ENCODE results near the gene ZKSCAN3. TPM values are rescaled to one million over a fixed set of nuclear protein-coding genes. Genes with fewer than 3 reads are reported as not detected.
"Not testable (repeated sequence)": the region's sequence is repeated elsewhere in the genome, so short reads cannot be mapped to it uniquely, and the experiment has no call there.

Gene ZKSCAN3
- total RNA-seq, 1 donor: 6.2 TPM

DNA sequence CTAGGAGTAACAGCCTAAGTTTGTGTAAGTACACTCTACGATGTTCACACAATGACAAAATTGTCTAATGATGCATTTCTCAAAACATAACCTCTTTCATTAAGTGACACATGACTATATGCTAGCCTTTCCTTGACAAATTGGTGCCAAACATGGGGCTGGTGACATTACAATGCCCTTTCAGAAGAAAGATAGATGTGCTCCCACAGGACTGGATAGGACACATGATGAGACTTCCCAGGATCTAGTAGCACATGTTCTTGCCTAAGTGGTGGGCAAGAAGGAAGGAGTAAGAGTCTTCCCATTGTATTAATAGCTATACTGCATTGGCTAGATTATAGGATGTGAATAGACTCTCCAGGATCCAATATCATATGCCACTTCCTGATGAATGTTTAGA lies 21.5 kb downstream of the ZKSCAN3 start:
- no peak for DNase-seq (ENCODE audit: low read depth in 2 of 3, low spot score in 2 of 3)

DNA sequence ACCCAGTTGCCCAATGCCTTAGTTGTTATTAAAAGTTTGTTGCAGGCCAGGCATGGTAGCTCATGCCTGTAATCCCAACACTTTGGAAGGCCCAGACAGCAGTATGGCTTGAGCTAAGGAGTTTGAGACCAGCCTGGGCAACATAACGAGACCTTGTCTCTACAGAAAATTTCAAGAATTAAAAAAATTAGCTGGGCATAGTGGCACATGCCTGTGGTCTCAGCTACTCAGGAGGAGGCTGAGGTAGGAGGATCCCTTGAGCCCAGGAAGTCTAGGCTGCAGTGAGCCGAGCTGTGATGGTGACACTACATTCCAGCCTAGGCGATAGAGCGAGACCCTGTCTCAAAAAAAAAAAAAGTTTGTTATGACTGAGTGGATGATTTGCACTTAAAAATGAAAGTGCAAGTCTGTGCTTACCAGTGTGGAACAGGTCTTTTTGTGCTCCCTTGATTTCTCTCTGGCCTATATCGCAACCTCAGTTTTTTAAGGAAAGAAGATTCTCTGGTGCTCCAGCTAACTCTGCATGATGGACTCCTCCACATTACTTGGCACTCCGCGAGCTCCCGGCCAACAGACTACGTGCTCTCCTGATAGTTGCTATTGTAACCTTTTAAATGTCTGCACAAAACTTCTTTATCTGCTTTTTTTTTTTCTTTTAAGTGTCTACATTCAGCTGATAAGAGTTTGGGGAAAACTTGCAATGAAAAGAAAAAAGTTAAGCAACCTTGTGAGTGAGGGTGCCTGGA lies 22.1 kb downstream of the ZKSCAN3 start:
- DNase-seq (ENCODE audit: low read depth in 2 of 3, low spot score in 2 of 3): no peak

DNA sequence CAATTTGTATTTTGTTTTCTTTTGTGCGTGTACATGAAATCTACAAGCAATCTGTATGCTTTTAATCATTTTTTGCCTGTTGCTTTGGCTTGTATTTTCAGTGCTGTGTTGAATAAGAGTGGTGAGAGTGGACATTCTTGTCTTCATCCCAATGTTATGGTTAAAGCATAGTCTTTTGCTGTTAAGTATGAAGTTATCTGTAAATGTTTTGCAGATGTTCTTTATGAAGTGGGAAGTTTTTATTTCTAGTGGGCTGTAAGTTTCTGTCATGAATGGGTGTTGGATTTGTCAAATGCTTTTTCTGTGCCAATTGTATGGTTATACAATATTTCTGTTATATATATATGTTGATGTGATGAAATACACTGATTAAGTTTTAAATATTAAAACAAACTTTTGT lies 24.2 kb downstream of the ZKSCAN3 start:
- DNase-seq (ENCODE audit: low read depth in 2 of 3, low spot score in 2 of 3): no peak

DNA sequence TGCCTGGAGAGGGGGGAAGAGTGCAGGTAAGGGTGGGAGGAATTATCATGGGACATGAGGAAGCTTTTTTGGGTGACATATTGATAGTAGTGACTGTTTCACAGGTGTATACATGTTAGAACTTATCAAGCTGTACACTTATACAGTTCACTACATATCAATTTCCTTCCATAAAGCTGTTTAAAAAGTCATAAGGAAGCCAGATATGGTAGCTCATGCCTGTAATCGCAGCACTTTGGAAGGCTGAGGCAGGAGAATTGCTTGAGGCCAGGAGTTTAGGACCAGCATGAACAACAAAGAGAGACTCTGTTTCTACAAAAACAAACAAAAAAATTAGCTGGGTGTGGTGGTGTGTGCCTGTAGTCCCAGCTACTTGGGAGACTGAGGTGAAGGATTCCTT lies 28.1 kb downstream of the ZKSCAN3 start:
- no peak for DNase-seq (ENCODE audit: low read depth in 2 of 3, low spot score in 2 of 3)

DNA sequence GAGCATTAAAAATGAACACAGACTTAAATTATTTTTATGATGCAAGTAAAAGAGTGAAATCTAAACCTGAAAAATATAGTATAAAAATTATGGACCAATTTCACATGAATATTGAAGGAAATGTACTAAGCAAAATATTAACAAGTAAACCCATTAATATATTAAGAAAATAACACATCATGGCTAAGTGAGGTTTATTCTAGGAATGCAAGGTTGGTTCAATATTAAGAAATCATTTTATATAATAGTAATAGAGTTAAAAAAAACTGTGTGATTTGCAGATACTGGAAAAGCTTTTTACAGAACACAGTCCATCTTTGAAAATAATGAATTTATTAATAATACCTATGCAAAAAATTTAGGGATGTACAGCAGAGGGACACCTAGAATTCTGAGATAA lies 28.9 kb downstream of the ZKSCAN3 start:
- DNase-seq (ENCODE audit: low read depth in 2 of 3, low spot score in 2 of 3): no peak

DNA sequence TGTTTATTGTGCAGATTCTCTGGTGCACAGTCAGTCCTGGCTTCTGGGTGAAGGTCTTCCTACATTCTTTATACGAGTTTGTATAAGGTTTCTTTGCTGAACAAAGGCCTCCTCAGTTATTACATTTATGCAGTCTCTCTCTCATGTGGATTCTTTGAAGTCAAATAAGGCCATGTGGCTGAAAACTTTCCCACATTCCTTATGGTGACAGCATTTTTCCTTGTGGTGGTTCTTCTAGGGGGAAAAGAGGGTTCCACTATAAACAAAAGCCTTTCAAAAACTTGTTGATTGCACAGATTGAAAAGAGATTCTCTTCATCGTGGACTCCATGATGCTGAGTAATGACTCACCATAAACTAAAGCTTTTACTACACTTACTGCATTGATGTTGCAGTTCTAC lies 30.6 kb downstream of the ZKSCAN3 start:
- no peak for DNase-seq (ENCODE audit: low read depth in 2 of 3, low spot score in 2 of 3)

DNA sequence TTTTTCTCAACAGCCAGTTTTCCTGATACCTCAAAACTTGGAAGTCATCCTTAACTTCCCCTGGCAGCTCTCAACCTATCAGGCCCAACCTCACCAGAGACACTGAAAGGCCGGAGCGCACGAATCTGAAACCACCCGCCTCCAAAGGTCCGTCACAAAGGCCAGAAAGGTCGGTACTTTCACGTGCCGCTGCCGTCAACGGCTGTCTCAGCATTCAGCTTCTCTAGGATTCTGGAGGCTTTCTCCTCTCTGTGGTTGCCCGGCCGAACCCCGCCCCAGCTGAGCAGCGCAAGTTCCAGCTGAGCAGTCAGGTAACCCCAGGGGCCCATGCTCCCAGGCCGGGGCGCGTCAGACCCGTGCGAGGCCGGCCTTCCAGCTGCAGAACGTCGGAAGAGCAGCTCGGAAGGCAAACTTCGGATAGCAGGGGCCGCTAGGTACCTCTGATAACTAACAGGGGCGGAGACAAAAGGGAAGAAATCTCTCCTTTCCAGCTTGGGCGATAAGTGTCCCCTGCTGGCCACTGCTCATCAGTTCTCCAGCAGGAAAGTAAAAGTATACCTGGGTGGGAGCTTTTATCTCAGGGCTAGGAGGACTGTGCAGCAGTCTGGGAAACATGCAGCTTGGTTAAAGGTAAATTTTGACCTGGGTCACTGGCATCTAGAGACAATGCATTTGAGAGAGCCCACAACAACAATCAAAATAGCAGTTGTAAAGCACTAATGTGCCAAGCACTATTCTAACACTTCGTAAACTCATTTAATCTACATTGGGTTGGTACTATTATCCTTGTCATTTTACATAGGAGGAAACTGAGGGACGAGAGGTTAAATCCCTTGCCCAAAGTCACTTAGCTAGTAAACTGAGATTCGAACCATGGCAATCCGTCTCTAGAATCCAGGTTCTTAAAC lies 33.7 kb downstream of the ZKSCAN3 start:
- DNase-seq (ENCODE audit: low read depth in 2 of 3, low spot score in 2 of 3): peak in 2 of 3 donors; percentile 88 to 89

DNA sequence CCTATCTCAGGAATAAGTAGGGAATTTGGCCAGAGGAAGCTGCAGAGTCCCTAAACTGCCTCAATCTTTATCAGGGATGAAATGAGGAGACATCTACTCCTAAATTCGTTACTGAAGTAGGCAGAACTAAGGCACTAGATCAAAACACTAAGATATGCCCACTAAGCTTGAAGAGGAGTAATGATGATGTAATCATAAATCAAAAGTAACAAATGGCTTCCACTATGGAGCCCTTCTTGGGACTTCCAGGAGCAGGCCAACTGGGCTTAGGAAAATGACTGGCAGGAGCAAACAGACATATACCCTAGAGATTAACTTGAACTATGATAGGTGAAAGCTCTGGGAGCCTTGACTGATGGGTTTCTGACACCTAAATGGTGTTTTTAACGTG lies 34.4 kb downstream of the ZKSCAN3 start:
- no peak for DNase-seq (ENCODE audit: low read depth in 2 of 3, low spot score in 2 of 3)

DNA sequence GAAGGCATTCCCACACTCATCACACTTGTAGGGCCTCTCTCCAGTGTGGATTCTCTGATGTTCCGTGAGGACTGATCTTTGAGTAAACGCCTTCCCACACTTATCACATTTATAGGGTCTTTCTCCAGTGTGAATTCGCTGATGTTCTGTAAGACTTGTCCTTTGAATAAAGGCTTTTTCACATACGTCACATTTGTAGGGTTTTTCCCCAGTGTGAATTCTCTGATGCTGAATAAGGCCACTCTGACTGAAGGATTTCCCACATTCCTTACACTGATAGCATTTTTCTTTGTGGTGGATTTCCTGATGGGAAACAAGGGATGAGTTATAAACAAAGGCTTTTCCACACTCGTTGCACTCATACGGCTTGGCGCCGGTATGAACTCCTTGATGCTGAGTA lies 40.9 kb downstream of the ZKSCAN3 start:
- no peak for DNase-seq (ENCODE audit: low read depth in 2 of 3, low spot score in 2 of 3)

DNA sequence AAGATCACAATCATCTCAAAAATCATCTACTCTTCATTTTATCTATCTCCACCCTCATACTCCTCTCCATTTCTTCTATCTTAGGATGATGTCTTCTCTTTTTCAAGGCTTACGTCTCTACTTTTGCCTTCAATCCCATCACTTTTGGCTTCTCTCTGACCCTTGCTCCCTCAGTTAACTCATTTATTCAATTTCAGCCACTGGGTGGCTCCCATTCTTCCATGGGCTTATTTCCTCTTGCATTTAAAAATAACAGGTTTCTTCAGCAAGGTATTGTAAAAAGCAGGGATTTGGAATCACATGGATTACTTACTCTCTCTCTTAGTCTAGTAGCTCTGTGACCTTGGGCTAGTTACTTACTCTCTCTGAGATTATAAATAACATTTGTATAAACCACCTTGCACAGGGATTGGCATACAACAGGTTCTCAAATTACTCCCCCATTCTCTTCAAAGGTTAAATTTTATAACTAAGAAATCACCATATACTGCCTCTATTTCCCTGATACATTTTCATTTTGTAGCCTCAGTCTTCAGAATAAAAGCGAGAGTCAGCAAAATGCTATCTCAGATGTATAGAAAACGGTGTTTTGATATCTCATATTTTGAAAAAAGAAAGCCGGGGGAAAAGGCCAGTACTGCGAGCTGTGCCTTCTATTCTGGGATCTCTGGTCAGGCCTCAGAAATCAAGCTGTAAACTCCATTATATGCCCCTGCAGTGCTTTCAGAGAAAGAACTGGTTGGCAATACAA lies 44.3 kb downstream of the ZKSCAN3 start:
- DNase-seq (ENCODE audit: low read depth in 2 of 3, low spot score in 2 of 3): peak in 1 of 3 donors; percentile 35

DNA sequence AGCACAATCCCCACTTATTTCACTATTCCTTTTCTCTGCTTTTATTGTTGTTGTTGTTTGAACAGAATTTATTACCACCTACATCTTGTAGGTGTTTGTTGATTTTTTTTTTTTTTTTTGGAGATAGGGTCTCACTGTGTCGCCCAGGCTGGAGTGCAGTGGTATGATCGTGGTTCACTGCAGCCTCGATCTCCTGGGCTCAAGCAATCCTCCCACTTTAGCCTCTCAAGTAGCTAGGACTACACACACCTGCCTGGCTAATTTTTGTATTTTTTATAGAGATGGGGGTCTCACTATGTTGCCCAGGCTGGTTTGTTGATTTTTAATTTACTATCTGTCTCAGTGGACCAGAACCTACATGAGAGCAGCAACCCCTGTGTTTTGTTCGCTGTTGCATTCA lies 46.2 kb downstream of the ZKSCAN3 start:
- DNase-seq (ENCODE audit: low read depth in 2 of 3, low spot score in 2 of 3): no peak

DNA sequence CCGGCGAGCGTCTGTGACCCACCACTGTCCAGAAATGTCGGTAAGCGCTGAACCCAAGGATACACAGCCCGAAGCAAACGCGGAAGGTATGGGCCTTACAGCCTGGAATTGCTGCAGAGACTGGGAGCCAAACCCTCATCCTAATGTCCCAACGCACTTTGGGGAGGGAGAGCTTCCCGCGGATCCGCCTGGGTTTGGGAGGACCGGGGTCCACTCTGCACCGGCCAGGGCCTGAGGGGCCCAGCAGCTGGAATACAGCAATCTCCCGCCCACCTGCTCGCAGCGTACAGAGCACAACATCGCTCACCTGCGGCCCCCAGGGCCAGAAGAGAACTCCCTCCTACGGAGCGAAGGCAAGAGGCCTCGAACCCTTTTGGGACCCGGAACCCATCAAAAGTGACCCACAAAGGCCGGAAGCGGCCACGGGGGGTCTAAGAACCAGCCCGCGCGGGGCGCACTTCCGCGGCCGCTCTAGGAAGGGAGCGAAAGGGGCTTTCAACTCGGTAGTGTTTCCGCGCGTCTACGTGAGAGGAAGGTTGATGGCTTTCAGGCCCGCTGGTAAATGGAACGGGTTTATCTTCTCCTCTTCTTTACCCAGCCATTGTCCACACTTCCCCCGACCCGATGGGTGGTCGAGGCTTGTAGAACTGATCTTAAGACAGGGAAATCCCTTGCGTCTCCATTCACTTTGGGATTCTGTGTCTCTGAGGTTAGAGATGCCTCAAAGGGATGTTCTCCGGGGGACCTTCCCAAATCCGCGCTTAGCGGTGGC lies 49.8 kb downstream of the ZKSCAN3 start, which contains the start of gene ZSCAN12:
Gene ZSCAN12 (minus strand): TSS at position 398 of the 772 bp plus-strand sequence. CDS start 1,342 bp downstream, outside the sequence.
- peak; percentile 50 to 96 (median 92) for DNase-seq (ENCODE audit: low read depth in 2 of 3, low spot score in 2 of 3)

DNA sequence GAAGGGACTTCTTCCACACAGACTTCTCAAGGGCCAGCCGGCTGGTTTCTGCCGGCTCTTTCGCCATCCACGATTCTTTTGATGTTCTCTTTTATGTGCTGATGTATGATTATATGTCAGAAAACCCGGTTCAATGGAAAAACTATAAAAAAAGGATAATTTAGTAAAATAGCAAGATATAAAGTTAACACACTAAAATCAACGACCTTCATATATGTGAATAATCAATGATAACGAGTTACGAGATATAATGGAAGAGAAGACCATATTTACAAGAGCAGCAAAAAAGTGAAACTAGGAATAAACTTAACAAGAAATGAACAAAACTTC lies 50.3 kb downstream of the ZKSCAN3 start:
- DNase-seq (ENCODE audit: low read depth in 2 of 3, low spot score in 2 of 3): no peak

DNA sequence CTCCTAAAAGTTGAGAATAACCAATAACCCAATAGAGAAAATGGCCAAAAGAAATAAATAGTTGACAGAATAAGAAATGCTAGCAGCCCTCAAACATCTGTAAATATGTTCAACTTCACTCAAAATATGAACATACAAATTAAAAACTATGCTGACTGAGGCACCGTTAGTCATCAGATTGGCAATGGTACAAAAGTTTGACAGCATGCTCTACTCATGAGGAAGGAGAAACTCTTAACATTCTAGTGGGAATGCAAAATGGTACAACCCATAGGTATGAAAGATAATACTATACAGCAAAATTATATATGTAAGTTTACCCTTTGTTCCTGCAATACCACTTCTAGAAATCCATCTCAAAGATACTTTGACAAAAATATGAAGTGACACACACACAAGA lies 51.4 kb downstream of the ZKSCAN3 start:
- DNase-seq (ENCODE audit: low read depth in 2 of 3, low spot score in 2 of 3): no peak

DNA sequence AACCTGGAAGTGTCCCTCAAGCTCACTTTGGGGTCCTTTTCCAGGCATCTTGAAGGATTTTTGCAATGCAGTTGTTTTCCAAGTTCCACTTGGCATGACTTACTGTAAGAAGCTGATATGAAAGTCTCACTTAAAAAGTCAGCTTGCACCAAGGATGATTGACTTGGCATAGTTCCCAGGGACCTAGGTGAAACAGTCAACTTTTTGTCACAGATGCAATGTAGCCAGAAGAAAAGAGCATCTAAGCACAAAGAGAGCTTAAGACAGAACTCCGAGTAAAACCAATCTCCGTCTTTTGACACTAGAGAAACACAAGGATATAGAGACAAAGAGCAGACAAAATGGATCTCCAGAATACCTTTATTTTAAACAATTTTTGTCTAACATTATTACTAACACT lies 52.5 kb downstream of the ZKSCAN3 start:
- peak in 1 of 3 donors; percentile 6 for DNase-seq (ENCODE audit: low read depth in 2 of 3, low spot score in 2 of 3)

DNA sequence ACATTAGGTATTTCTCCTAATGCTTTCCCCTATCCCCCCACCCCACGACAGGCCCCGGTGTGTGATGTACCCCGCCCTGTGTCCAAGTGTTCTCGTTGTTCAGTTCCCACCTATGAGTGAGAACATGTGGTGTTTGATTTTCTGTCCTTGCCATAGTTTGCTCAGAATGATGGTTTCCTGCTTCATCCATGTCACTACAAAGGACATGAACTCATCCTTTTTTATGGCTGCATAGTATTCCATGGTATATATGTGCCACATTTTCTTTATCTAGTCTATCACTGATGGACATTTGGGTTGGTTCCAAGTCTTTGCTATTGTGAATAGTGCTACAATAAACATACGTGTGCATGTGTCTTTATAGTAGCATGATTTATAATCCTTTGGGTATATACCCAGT lies 54.2 kb downstream of the ZKSCAN3 start:
- DNase-seq (ENCODE audit: low read depth in 2 of 3, low spot score in 2 of 3): not testable (repeated sequence)

DNA sequence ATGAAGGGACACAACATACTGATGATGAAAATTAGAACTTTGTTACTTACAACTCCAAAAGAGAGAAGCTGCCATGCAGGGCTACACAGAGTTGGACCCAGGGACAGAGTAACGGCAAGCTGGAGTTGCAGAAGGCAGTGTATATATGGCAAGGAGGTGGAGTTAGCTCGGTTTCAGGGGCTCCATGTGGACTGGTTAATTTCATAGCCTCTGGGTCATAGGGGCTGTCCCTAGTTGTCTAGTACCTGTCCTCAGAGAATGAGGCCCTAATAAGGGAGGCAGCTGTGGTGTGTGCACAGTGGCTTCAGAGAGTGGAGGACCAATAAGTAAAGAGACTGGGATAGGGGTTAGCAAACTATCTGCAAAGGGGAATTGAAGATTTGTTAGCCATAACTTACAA lies 57.7 kb downstream of the ZKSCAN3 start:
- DNase-seq (ENCODE audit: low read depth in 2 of 3, low spot score in 2 of 3): no peak

DNA sequence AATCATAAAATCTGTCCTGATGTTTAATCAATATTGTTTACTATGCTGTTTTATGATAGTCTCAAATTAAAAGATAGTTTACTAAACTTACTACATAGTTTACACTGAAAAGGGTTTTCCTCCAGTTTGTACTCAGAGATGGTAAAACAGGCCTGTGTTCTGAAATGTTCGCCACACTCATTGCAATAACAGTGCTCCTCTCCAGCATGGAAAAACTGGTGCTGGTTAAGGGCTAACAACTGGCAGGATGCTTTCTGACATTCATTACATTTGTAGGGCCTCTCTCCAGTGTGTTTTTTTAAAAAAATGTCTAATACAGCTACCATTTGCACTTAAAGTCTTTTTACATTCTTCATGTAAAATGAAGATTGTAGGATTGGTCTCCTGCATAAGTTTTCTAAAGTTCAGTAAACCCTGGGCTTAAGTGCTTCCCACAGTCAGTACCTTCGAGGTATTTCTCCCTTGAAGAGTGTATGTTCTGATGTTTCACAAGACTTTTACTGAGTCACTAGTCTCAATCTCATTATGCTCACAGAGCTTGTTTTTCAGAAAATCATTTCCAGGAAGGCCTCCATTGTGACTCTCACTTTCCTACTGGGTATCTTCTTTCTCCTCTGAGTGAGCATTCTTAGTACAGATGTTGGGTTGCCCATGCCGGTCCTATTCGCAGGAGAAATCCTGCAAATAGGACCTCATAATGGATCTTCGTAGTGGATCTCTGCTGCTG lies 58.5 kb downstream of the ZKSCAN3 start:
- no peak for DNase-seq (ENCODE audit: low read depth in 2 of 3, low spot score in 2 of 3)

DNA sequence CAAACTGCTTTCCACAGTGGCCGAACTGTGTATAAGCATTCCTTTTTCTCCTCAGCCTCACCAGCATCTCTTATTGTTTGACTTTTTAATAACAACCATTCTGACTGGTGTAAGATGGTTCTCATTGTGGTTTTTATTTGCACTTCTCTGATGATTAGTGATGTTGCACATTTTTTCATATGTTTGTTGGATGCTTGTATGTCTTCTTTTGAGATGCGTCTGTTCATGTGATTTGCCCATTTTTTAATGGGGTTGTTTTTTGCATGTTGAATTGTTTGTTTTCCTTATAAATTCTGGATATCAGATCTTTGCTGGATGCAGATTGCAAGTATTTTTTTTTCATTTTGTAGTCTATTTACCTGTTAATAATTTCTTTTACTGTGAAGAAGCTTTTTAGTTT lies 61.0 kb downstream of the ZKSCAN3 start:
- no peak for DNase-seq (ENCODE audit: low read depth in 2 of 3, low spot score in 2 of 3)

DNA sequence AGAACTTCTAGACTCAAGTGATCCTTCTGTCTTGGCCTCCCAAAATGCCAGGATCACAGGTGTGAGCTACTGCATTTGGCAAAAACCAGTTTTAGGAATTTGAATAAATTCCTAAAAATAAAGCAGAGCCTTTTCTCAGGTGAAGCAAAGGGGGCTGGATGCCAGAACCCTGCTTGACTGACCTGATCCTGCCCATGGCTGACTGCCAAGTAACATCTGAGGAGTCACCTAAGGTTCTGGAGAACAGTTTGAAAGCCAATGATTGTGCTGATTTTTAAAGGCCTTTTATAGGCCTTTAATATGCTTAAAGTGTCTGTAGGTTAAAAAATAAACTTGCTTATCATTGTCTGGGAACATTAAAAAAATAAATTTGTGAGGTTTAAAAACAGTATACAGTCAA lies 63.9 kb downstream of the ZKSCAN3 start:
- no peak for DNase-seq (ENCODE audit: low read depth in 2 of 3, low spot score in 2 of 3)

Measured in hematopoietic multipotent progenitor cell (in vitro differentiated cells).